ENCODE results near the gene WNT4.

DNA sequence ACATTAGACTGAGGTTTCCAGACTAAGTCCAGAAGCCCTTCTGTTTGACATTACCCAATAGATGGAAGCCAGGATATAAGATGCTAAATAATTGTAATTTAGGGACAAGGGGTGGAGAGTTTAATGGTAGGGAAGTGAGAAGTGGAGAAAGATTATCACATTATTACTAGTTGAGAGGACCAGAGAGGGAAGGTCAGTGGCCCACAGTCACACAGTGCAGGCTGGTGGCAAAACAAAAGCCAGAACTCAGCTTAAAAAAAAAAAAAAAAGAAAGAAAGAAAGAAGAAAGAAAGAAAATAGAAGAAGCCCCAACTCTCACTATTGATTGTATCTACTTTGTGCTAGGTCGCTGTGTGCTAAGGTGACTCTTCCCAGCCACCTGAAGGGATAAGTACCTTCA is 41.6 kb upstream of the WNT4 start:
- TF ChIP-seq, protein P1, sequence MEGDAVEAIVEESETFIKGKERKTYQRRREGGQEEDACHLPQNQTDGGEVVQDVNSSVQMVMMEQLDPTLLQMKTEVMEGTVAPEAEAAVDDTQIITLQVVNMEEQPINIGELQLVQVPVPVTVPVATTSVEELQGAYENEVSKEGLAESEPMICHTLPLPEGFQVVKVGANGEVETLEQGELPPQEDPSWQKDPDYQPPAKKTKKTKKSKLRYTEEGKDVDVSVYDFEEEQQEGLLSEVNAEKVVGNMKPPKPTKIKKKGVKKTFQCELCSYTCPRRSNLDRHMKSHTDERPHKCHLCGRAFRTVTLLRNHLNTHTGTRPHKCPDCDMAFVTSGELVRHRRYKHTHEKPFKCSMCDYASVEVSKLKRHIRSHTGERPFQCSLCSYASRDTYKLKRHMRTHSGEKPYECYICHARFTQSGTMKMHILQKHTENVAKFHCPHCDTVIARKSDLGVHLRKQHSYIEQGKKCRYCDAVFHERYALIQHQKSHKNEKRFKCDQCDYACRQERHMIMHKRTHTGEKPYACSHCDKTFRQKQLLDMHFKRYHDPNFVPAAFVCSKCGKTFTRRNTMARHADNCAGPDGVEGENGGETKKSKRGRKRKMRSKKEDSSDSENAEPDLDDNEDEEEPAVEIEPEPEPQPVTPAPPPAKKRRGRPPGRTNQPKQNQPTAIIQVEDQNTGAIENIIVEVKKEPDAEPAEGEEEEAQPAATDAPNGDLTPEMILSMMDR (IDR thresholded peaks at IDR 0.05 in 2 of 3, conservative IDR thresholded peaks at IDR 0.05 in 1 of 3; ENCODE audit: borderline replicate concordance in 1 of 3, insufficient read depth in 1 of 3, low read depth in 2 of 3, low read length in 2 of 3) = no peak
- TF ChIP-seq POLR2A (IDR thresholded peaks at IDR 0.05; ENCODE audit: borderline replicate concordance, extremely low read depth, insufficient read depth, insufficient read length) (no peak), EZH2 (IDR thresholded peaks at IDR 0.05) (no peak), EGR1 (IDR thresholded peaks at IDR 0.05; ENCODE audit: low read depth) (no peak), JUND (IDR thresholded peaks at IDR 0.05) (no peak), RAD21 (IDR thresholded peaks at IDR 0.05; ENCODE audit: low read depth) (no peak)
- TF ChIP-seq, protein P2, sequence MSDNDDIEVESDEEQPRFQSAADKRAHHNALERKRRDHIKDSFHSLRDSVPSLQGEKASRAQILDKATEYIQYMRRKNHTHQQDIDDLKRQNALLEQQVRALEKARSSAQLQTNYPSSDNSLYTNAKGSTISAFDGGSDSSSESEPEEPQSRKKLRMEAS (IDR thresholded peaks at IDR 0.05) = no peak

Measured in HCT116 (cell line).